Measurements from ENCODE around the gene FHOD1. TPM values are rescaled to one million over a fixed set of nuclear protein-coding genes. Genes with fewer than 3 reads are reported as not detected.

The FHOD1 gene
- polyA plus RNA-seq, 2 of the 4 experiments (the other 2 are of a cell fraction) = 16.1 to 33.6 TPM

DNA sequence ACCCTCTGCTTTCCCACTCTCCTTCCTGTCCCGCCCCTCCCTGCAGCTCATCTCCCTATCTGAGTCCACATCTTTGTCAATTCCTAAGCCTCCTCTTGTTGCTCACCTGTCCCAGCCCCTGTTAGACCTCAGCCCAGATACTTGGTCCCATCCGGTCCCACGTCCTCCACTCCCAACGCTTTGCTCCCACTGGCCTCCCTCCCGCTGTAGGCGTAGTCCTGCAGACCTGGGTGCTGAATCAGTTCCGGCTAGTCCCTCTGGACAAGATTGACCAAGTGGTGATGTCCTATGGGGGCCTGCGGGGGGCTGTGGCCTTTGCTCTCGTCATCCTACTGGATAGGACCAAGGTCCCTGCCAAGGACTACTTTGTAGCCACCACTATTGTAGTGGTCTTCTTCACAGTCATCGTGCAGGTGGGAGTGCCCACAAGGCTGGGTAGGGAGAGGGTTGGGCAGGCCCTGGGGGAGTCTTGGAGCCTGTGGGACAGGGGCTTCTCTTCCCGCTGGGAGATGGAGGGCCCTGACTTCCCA, 9.5 kb upstream of the FHOD1 start:
- Histone ChIP-seq H3K9me3 (no peaks in the 10 kb centered on the region), H3K4me2 (no peak overlapping the region), H3K4me3 (no peak overlapping the region), H3K4me1 (no peaks in the 10 kb centered on the region), H3K27ac (no peak overlapping the region)
- TF ChIP-seq, protein P1, sequence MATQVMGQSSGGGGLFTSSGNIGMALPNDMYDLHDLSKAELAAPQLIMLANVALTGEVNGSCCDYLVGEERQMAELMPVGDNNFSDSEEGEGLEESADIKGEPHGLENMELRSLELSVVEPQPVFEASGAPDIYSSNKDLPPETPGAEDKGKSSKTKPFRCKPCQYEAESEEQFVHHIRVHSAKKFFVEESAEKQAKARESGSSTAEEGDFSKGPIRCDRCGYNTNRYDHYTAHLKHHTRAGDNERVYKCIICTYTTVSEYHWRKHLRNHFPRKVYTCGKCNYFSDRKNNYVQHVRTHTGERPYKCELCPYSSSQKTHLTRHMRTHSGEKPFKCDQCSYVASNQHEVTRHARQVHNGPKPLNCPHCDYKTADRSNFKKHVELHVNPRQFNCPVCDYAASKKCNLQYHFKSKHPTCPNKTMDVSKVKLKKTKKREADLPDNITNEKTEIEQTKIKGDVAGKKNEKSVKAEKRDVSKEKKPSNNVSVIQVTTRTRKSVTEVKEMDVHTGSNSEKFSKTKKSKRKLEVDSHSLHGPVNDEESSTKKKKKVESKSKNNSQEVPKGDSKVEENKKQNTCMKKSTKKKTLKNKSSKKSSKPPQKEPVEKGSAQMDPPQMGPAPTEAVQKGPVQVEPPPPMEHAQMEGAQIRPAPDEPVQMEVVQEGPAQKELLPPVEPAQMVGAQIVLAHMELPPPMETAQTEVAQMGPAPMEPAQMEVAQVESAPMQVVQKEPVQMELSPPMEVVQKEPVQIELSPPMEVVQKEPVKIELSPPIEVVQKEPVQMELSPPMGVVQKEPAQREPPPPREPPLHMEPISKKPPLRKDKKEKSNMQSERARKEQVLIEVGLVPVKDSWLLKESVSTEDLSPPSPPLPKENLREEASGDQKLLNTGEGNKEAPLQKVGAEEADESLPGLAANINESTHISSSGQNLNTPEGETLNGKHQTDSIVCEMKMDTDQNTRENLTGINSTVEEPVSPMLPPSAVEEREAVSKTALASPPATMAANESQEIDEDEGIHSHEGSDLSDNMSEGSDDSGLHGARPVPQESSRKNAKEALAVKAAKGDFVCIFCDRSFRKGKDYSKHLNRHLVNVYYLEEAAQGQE (IDR thresholded peaks at IDR 0.05) = no peak
- TF ChIP-seq, protein P2, sequence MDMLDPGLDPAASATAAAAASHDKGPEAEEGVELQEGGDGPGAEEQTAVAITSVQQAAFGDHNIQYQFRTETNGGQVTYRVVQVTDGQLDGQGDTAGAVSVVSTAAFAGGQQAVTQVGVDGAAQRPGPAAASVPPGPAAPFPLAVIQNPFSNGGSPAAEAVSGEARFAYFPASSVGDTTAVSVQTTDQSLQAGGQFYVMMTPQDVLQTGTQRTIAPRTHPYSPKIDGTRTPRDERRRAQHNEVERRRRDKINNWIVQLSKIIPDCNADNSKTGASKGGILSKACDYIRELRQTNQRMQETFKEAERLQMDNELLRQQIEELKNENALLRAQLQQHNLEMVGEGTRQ (IDR thresholded peaks at IDR 0.05) = no peak
- TF ChIP-seq JUN (IDR thresholded peaks at IDR 0.05) (no peak), ZC3H11A (IDR thresholded peaks at IDR 0.05) (no peak), EHMT2 (IDR thresholded peaks at IDR 0.05; ENCODE audit: low read depth) (no peak), NR3C1 (IDR thresholded peaks at IDR 0.05) (no peak), EP300 (IDR thresholded peaks at IDR 0.05) (no peak), ESRRA (IDR thresholded peaks at IDR 0.05; ENCODE audit: borderline replicate concordance, low read length) (no peak), HOXB5 (CRISPR knock-in tag; IDR thresholded peaks at IDR 0.05) (no peak), KDM1A (IDR thresholded peaks at IDR 0.05; ENCODE audit: low read depth) (no peak), CEBPB (IDR thresholded peaks at IDR 0.05) (no peak), BHLHE40 (IDR thresholded peaks at IDR 0.05; ENCODE audit: low read depth, low read length) (no peak), TP53 (CRISPR knock-in tag; IDR thresholded peaks at IDR 0.05) (no peak), RARB (CRISPR knock-in tag; IDR thresholded peaks at IDR 0.05) (no peak), RCOR1 (IDR thresholded peaks at IDR 0.05; ENCODE audit: low read depth, low read length) (no peak), POLR2AphosphoS2 (conservative IDR thresholded peaks at IDR 0.05; ENCODE audit: low read length) (no peak)
- TF ChIP-seq, protein P3, sequence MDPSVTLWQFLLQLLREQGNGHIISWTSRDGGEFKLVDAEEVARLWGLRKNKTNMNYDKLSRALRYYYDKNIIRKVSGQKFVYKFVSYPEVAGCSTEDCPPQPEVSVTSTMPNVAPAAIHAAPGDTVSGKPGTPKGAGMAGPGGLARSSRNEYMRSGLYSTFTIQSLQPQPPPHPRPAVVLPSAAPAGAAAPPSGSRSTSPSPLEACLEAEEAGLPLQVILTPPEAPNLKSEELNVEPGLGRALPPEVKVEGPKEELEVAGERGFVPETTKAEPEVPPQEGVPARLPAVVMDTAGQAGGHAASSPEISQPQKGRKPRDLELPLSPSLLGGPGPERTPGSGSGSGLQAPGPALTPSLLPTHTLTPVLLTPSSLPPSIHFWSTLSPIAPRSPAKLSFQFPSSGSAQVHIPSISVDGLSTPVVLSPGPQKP (IDR thresholded peaks at IDR 0.05; ENCODE audit: low read depth, low read length) = no peak
- TF ChIP-seq, protein P4, sequence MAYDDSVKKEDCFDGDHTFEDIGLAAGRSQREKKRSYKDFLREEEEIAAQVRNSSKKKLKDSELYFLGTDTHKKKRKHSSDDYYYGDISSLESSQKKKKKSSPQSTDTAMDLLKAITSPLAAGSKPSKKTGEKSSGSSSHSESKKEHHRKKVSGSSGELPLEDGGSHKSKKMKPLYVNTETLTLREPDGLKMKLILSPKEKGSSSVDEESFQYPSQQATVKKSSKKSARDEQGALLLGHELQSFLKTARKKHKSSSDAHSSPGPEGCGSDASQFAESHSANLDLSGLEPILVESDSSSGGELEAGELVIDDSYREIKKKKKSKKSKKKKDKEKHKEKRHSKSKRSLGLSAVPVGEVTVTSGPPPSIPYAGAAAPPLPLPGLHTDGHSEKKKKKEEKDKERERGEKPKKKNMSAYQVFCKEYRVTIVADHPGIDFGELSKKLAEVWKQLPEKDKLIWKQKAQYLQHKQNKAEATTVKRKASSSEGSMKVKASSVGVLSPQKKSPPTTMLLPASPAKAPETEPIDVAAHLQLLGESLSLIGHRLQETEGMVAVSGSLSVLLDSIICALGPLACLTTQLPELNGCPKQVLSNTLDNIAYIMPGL (CRISPR knock-in tag; IDR thresholded peaks at IDR 0.05; ENCODE audit: borderline replicate concordance) = no peak
- TF ChIP-seq, protein P5, sequence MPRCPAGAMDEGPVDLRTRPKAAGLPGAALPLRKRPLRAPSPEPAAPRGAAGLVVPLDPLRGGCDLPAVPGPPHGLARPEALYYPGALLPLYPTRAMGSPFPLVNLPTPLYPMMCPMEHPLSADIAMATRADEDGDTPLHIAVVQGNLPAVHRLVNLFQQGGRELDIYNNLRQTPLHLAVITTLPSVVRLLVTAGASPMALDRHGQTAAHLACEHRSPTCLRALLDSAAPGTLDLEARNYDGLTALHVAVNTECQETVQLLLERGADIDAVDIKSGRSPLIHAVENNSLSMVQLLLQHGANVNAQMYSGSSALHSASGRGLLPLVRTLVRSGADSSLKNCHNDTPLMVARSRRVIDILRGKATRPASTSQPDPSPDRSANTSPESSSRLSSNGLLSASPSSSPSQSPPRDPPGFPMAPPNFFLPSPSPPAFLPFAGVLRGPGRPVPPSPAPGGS (IDR thresholded peaks at IDR 0.05) = no peak
- ChIA-PET POLR2A (no interaction called here), CTCF (interaction anchor here (1.2 to 1.4 kb wide), 2 partner anchors 22 to 77 kb away, joined by 4 read pairs; no protein-coding TSS in a partner anchor)
- WGBS (ENCODE audit: missing lambda C conversion rate) = 90% methylated on average over 11 of the region's 11 CpGs
- FAIRE-seq = no peak
- no peak for ATAC-seq
- no peak for DNase-seq (ENCODE audit: low read depth in 1 of 2, low spot score in 1 of 2)
